Glutamatergic neuron (in vitro differentiated cells): ENCODE data around the gene LCOR. TPM values are rescaled to one million over a fixed set of nuclear protein-coding genes. Genes with fewer than 3 reads are reported as not detected.

Experiments
- DNase-seq: peaks from one replicate; pipeline ENCODE4 v3.0.0; 2022
- H3K27ac Mint-ChIP-seq: one replicate; pipeline ENCODE4 v1.8.0; 2020; ENCODE audit warnings: mild to moderate bottlenecking, mixed read lengths, inconsistent platforms; ENCODE audit not compliant: unreplicated experiment
- H3K27me3 Mint-ChIP-seq: one replicate; pipeline ENCODE4 v1.8.0; 2020; ENCODE audit warnings: mild to moderate bottlenecking, moderate library complexity, mixed read lengths, inconsistent platforms; ENCODE audit not compliant: unreplicated experiment
- H3K36me3 Mint-ChIP-seq: one replicate; pipeline ENCODE4 v1.8.0; 2020; ENCODE audit warnings: mild to moderate bottlenecking, mixed read lengths, inconsistent platforms; ENCODE audit not compliant: unreplicated experiment
- H3K4me1 Mint-ChIP-seq: one replicate; pipeline ENCODE4 v1.8.0; 2020; ENCODE audit warnings: mild to moderate bottlenecking, low read depth, mixed read lengths, inconsistent platforms; ENCODE audit not compliant: unreplicated experiment
- H3K4me3 Mint-ChIP-seq: one replicate; pipeline ENCODE4 v1.8.0; 2020; ENCODE audit warnings: mild to moderate bottlenecking, mixed read lengths, inconsistent platforms; ENCODE audit not compliant: unreplicated experiment
- H3K9me3 Mint-ChIP-seq: one replicate; pipeline ENCODE4 v1.8.0; 2020; ENCODE audit warnings: mild to moderate bottlenecking, moderate library complexity, mixed read lengths, inconsistent platforms; ENCODE audit not compliant: unreplicated experiment
- CTCF ChIP-seq: fragments of 200-600 bp; sonication (generic); IDR thresholded peaks from one replicate; pipeline ENCODE4 v1.5.0; 2021; ENCODE audit not compliant: partially characterized antibody, unreplicated experiment
- microRNA-seq: library from miRNA; unstranded; fragments of <30 nt; microRNA quantifications from one replicate; pipeline ENCODE4, GENCODE V29; 2020; ENCODE audit not compliant: unreplicated experiment
- total RNA-seq: library from RNA; stranded (reverse); fragmentation: NEBNext Ultra II Directional; extraction: Animal tissue kit (Norgen Biotek cat#: 25700); gene quantifications from one replicate; pipeline ENCODE4 v1.2.1, GENCODE V29; 2021; ENCODE audit not compliant: unreplicated experiment

Gene LCOR
- total RNA-seq, 1 donor from 2014 or later, result 132 TPM

DNA sequence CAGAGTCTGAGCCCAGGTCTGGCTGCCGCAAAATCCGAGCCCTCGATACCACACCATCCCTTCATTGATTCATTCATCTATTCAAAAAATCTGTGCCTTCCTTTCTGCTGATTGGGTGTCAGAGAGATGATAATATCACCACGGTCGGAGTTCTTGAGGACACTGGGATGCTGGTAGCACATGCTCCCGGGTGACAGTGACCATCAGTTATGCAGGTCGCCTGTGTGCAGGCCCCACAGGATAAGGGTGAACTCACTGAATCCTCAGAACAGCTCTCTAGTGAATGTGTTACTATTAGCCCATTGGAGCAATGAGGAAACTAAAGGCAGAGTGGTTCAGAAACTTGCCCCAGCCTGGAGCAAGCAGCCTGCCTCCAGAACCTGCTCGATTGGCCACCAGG, 208.6 kb downstream of the LCOR start:
- Mint-ChIP-seq H3K4me1 (no peaks in the 10 kb centered on the region), H3K9me3 (peaks cover 5% of the 10 kb centered on the region), H3K4me3 (no peak overlapping the region), H3K27ac (no peak overlapping the region), H3K27me3 (peaks cover 8% of the 10 kb centered on the region), H3K36me3 (no peaks in the 10 kb centered on the region)
- DNase-seq, result no peak
- TF ChIP-seq CTCF, result no peak

- TF ChIP-seq CTCF, result no peak
- Mint-ChIP-seq H3K27me3 (peaks cover 7% of the 10 kb centered on the region), H3K4me3 (no peak overlapping the region), H3K9me3 (peaks cover 2% of the 10 kb centered on the region), H3K36me3 (no peaks in the 10 kb centered on the region), H3K4me1 (no peaks in the 10 kb centered on the region), H3K27ac (no peak overlapping the region)
- DNase-seq, result no peak
These were observed 210.0 kb downstream of the LCOR start for GRCh38 chr10:97042081-97042480.

GRCh38 chr10:97042716-97043562, 210.8 kb downstream of the LCOR start:
- Mint-ChIP-seq H3K27me3 (peaks cover 7% of the 10 kb centered on the region), H3K9me3 (peaks cover 2% of the 10 kb centered on the region), H3K4me1 (no peaks in the 10 kb centered on the region), H3K36me3 (no peaks in the 10 kb centered on the region), H3K4me3 (no peak overlapping the region), H3K27ac (no peak overlapping the region)
- DNase-seq, result no peak
- no peak for TF ChIP-seq CTCF

- Mint-ChIP-seq H3K27ac (no peak overlapping the region), H3K36me3 (no peaks in the 10 kb centered on the region), H3K9me3 (peaks cover 2% of the 10 kb centered on the region), H3K4me3 (no peak overlapping the region), H3K4me1 (no peaks in the 10 kb centered on the region), H3K27me3 (peaks cover 3% of the 10 kb centered on the region)
- no peak for DNase-seq
- TF ChIP-seq CTCF, result no peak
These were observed 211.4 kb downstream of the LCOR start for GRCh38 chr10:97043563-97043855.

Small RNA genes lying within 50 kb of the gene (microRNA-seq; reads per million reads assigned to microRNA genes)
- not detected for gene MIR607

Other genes starting within 250 kb of the LCOR start
- gene TM9SF3, start 245.3 kb upstream of the LCOR start, total RNA-seq, result 99.1 TPM
- gene PIK3AP1, start 111.8 kb upstream of the LCOR start, total RNA-seq, result 0.49 TPM